Measurements from ENCODE around the gene MADD. TPM values are rescaled to one million over a fixed set of nuclear protein-coding genes. Genes with fewer than 3 reads are reported as not detected.
A peak's percentile ranks its signal among the peaks of the same experiment; 100 is the strongest.

MADD gene
- total RNA-seq, 1 donor from 2014 or later, result 50.1 TPM

DNA sequence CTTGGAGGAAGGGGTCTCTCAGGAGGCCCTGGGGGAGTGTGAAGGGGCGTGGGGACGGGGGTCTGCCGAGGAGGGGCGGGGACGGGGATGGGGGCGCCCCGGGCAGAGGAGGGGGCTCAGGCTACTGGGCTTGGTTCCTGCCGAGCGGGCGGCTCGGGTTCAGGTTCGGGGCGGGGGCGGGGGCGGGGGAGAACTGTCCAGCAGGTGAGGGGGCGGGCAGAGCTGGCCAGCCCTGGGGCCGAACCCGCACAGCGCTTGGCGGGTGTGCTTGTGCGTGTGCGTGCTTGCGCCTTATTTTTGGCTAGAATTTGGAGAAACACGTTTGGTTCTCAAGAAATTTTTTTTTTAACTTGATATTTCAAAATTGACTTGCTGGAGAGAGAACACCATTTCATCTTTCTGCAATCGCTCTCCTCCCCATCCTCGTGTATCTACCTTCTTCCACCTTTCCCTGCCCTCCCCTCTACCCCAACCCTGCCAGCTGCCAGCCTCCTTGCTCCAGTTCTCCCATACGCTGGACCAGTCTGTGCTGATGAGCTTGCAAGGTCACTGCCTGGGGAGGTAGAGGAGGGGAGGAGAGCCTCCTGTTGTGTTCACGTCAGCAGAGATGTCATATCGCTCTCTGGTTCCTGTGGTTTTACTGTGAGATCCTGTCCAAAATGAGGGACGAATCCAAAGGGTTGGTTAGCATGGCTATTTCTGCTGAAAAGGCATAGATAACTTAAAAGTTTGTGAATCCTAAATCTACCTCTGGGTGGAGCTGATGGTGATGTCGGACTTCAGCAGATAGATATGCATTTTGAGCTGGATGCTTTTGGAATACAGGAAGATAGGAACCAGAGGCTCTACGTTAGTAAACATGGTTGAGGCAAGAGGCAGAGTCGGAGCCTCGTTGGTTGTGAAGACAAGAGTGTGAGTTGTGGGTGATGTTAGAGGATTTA lies 668 bp downstream of the MADD start:
- DNase-seq, result peak; percentile 67
- TF ChIP-seq, protein P1, sequence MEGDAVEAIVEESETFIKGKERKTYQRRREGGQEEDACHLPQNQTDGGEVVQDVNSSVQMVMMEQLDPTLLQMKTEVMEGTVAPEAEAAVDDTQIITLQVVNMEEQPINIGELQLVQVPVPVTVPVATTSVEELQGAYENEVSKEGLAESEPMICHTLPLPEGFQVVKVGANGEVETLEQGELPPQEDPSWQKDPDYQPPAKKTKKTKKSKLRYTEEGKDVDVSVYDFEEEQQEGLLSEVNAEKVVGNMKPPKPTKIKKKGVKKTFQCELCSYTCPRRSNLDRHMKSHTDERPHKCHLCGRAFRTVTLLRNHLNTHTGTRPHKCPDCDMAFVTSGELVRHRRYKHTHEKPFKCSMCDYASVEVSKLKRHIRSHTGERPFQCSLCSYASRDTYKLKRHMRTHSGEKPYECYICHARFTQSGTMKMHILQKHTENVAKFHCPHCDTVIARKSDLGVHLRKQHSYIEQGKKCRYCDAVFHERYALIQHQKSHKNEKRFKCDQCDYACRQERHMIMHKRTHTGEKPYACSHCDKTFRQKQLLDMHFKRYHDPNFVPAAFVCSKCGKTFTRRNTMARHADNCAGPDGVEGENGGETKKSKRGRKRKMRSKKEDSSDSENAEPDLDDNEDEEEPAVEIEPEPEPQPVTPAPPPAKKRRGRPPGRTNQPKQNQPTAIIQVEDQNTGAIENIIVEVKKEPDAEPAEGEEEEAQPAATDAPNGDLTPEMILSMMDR (IDR thresholded peaks at IDR 0.05), result no peak
- peak overlapping the region; percentile 80 for H3K4me3 ChIP-seq
- H3K4me1 ChIP-seq, result peaks cover 35% of the 10 kb centered on the region
- H3K36me3 ChIP-seq, result peaks cover 19% of the 10 kb centered on the region
- H3K27ac ChIP-seq, result peak overlapping the region; percentile 94
- no peaks in the 10 kb centered on the region for H3K9me3 ChIP-seq
- ATAC-seq, result no peak
- intact Hi-C loops (cut with DNase I), result loop anchor here (10.0 kb wide), 1 partner anchor 84 kb away; the partner anchor contains the start of gene MYBPC3
- no peaks in the 10 kb centered on the region for H3K27me3 ChIP-seq

DNA sequence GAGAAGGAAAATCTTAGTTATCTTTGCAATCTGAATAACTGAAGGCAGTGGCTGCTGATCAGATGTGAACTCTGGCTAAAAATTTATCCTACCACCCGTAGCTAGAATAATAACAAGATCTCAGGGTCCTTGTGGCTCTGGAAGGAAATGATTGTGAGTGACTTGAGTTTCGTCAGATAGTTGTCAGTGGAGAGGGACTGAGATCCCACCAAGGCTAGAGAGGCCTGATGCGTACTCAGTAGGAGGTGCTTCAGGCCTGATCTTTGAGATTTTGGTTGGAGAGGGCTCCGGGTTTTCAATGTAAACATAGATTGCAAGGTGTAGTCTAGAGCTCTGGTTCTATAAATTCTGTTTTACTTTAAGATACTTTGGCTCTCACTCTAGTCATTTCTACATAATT lies 1.4 kb downstream of the MADD start:
- DNase-seq, result no peak
- intact Hi-C loops (cut with DNase I), result loop anchor here (10.0 kb wide), 1 partner anchor 83 kb away; the partner anchor contains the start of gene MYBPC3
- TF ChIP-seq, protein P1 (IDR thresholded peaks at IDR 0.05), result no peak
- peaks cover 35% of the 10 kb centered on the region for H3K4me1 ChIP-seq
- peak overlapping the region; percentile 80 for H3K4me3 ChIP-seq
- no peaks in the 10 kb centered on the region for H3K27me3 ChIP-seq
- peaks cover 26% of the 10 kb centered on the region for H3K36me3 ChIP-seq
- no peak for ATAC-seq
- H3K27ac ChIP-seq, result peak overlapping the region; percentile 94
- H3K9me3 ChIP-seq, result no peaks in the 10 kb centered on the region

DNA sequence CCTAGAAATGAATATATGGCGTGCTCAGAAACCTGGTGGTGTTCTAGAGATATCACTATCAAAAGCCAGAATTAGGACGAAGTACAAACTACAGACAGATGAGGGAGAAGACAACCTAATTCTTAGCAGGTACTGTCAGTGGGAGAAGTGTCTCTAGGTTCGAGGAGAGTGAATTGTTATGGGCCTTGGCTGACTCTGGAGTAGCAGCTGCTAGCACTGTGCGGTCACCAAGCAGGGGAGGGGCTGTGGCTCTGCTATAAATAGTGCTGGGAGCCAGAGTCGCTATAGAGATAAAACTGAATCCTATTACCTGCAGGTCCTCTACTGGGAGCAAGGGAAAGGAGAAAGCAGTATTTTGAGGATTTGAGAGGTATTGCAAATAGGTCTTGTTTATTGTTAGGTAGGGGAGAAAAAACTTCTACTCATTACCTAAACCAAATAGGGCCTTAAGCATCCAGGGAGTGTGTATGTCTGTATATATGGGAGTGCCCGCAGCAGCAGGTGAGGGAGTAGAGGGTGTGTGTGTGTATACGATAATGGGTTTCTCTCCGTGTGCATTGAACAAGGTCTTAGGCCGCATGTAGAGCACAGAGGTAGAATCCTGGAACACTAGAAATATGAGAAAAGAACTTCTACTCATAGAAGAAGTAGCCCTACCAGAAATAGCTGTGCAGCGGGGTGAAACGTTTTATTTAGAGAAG lies 2.2 kb downstream of the MADD start:
- H3K4me3 ChIP-seq, result peak overlapping the region; percentile 80
- no peak overlapping the region for H3K27ac ChIP-seq
- no peak for DNase-seq

DNA sequence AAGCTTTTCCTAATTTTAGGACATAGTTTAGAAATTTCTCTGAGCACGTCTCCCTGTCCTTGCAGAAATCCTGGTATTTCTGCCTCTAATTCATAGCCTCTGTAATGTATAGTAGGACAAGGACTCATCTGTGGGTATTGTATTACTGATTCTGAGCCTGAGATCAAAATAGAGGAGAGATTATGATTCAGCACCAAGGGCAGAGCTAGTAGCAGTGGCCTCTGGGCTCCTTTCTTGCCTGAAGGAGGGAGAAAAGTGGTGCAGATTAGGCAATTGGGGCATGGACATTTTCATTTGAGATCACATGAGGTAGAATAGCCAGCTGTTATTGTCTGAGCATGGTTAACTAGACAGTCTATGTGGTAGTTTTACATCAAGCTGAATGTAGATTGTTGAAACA lies 2.8 kb downstream of the MADD start:
- no peaks in the 10 kb centered on the region for H3K9me3 ChIP-seq
- DNase-seq (no peak), ATAC-seq (no peak)
- no peaks in the 10 kb centered on the region for H3K27me3 ChIP-seq
- TF ChIP-seq, protein P1 (IDR thresholded peaks at IDR 0.05), result no peak
- H3K4me1 ChIP-seq, result peaks cover 35% of the 10 kb centered on the region
- intact Hi-C loops (cut with DNase I), result loop anchor here (10.0 kb wide), 1 partner anchor 82 kb away; the partner anchor contains the start of gene MYBPC3
- H3K4me3 ChIP-seq, result no peak overlapping the region
- peaks cover 40% of the 10 kb centered on the region for H3K36me3 ChIP-seq
- no peak overlapping the region for H3K27ac ChIP-seq

More for the DNA sequence above, 2.2 kb downstream of the MADD start:
- Histone ChIP-seq H3K4me1 (peaks cover 35% of the 10 kb centered on the region), H3K27me3 (no peaks in the 10 kb centered on the region), H3K36me3 (peaks cover 34% of the 10 kb centered on the region), H3K9me3 (no peaks in the 10 kb centered on the region)
- TF ChIP-seq, protein P1 (IDR thresholded peaks at IDR 0.05), result no peak
- intact Hi-C loops (cut with DNase I), result loop anchor here (10.0 kb wide), 1 partner anchor 83 kb away; the partner anchor contains the start of gene MYBPC3
- no peak for ATAC-seq

DNA sequence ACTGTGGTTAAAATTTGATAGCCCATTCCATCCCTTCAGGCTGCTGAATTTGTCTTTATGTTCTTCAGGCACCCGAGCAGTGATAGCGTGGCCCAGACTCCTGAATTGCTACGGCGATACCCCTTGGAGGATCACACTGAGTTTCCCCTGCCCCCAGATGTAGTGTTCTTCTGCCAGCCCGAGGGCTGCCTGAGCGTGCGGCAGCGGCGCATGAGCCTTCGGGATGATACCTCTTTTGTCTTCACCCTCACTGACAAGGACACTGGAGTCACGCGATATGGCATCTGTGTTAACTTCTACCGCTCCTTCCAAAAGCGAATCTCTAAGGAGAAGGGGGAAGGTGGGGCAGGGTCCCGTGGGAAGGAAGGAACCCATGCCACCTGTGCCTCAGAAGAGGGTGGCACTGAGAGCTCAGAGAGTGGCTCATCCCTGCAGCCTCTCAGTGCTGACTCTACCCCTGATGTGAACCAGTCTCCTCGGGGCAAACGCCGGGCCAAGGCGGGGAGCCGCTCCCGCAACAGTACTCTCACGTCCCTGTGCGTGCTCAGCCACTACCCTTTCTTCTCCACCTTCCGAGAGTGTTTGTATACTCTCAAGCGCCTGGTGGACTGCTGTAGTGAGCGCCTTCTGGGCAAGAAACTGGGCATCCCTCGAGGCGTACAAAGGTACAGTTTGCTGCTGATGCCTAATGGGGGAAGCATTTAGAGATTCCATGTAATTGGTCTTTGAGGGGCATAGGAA lies 4.7 kb downstream of the MADD start:
- no peaks in the 10 kb centered on the region for H3K9me3 ChIP-seq
- no peak overlapping the region for H3K4me3 ChIP-seq
- H3K36me3 ChIP-seq, result peaks cover 59% of the 10 kb centered on the region
- ATAC-seq (no peak), DNase-seq (no peak)
- H3K27me3 ChIP-seq, result no peaks in the 10 kb centered on the region
- peaks cover 22% of the 10 kb centered on the region for H3K4me1 ChIP-seq
- H3K27ac ChIP-seq, result no peak overlapping the region
- intact Hi-C loops (cut with DNase I), result loop anchor here (10.0 kb wide), 1 partner anchor 80 kb away; the partner anchor contains the start of gene MYBPC3
- TF ChIP-seq, protein P1 (IDR thresholded peaks at IDR 0.05), result no peak

Measured in upper lobe of right lung (tissue), 1 donor.